HFF-Myc (cell line): ENCODE results near the gene XIAP.

Experiments
- DNase-seq: peaks from one replicate; pipeline ENCODE4 v3.0.0-alpha.2; 2011; ENCODE audit warnings: low read depth; ENCODE audit errors: extremely low read depth
- H3K4me3 ChIP-seq: replicated peaks from 2 replicates; pipeline ENCODE4 v1.5.1; 2011; ENCODE audit warnings: low read depth, mild to moderate bottlenecking, control low read depth, low read length
- CTCF ChIP-seq: IDR thresholded peaks from 2 replicates; pipeline ENCODE4 v1.5.1; 2012; ENCODE audit warnings: mild to moderate bottlenecking, low read depth, low read length, control low read depth; ENCODE audit errors: missing control alignments

XIAP gene

GRCh38 chrX:123905332-123905731 lies 45.5 kb downstream of the XIAP start:
- H3K4me3 ChIP-seq: no peak overlapping the region
- DNase-seq: no peak
- TF ChIP-seq CTCF: no peak

GRCh38 chrX:123906557-123907316 lies 46.9 kb downstream of the XIAP start:
- no peak for DNase-seq
- TF ChIP-seq CTCF: no peak
- H3K4me3 ChIP-seq: no peak overlapping the region

- no peak for DNase-seq
- no peak overlapping the region for H3K4me3 ChIP-seq
- TF ChIP-seq CTCF: no peak
Measured at GRCh38 chrX:123909523-123909922, 49.7 kb downstream of the XIAP start.

- no peak for DNase-seq
- TF ChIP-seq CTCF: no peak
Measured at GRCh38 chrX:123917069-123917468, 57.2 kb downstream of the XIAP start.

GRCh38 chrX:123918106-123918721 lies 58.4 kb downstream of the XIAP start:
- no peak overlapping the region for H3K4me3 ChIP-seq
- TF ChIP-seq CTCF: no peak
- no peak for DNase-seq

More at GRCh38 chrX:123917069-123917468, 57.2 kb downstream of the XIAP start:
- H3K4me3 ChIP-seq: no peak overlapping the region

- TF ChIP-seq CTCF: no peak
- no peak overlapping the region for H3K4me3 ChIP-seq
- DNase-seq: peak; percentile 4
Measured at GRCh38 chrX:123920105-123920785, 60.4 kb downstream of the XIAP start.
